DOHH2 (cell line): ENCODE data around the gene MBOAT7.

ENCODE experiments used
- H3F3A ChIP-seq: fragments of 200-600 bp; sonication (generic), shearing (Covaris generic); 2 replicates; pipeline ENCODE4 v1.6.0; 2016; ENCODE audit warnings: antibody characterized with exemption, mild to moderate bottlenecking; ENCODE audit not compliant: control insufficient read depth, insufficient read depth
- H3K27ac ChIP-seq: fragments of 200-600 bp; sonication (generic); 2 replicates; pipeline ENCODE4 v1.5.1; 2014; ENCODE audit warnings: low read depth, mild to moderate bottlenecking, low read length, moderate library complexity
- H3K27me3 ChIP-seq: fragments of 200-600 bp; sonication (generic); 2 replicates; pipeline ENCODE4 v1.6.1; 2014; ENCODE audit warnings: mild to moderate bottlenecking, low read length, mixed read lengths; ENCODE audit not compliant: control insufficient read depth
- H3K36me3 ChIP-seq: fragments of 200-600 bp; sonication (generic); 2 replicates; pipeline ENCODE4 v1.6.1; 2014; ENCODE audit warnings: mild to moderate bottlenecking, low read length, moderate library complexity, mixed read lengths; ENCODE audit not compliant: control insufficient read depth
- H3K4me1 ChIP-seq: fragments of 200-600 bp; sonication (generic); 2 replicates; pipeline ENCODE4 v1.6.1; 2014; ENCODE audit warnings: mild to moderate bottlenecking, low read length, mixed read lengths; ENCODE audit not compliant: control insufficient read depth
- H3K4me2 ChIP-seq: fragments of 200-600 bp; sonication (generic); 2 replicates; pipeline ENCODE4 v1.6.0; 2014; ENCODE audit warnings: mild to moderate bottlenecking, low read length, moderate library complexity
- H3K4me3 ChIP-seq: fragments of 200-600 bp; sonication (generic); 2 replicates; pipeline ENCODE4 v1.5.1; 2014; ENCODE audit warnings: mild to moderate bottlenecking, low read length, mixed read lengths
- H3K79me2 ChIP-seq: fragments of 200-600 bp; sonication (generic); 2 replicates; pipeline ENCODE4 v1.6.1; 2014; ENCODE audit warnings: mild to moderate bottlenecking, low read length, mixed read lengths; ENCODE audit not compliant: control insufficient read depth
- H3K9me2 ChIP-seq: fragments of 200-600 bp; sonication (generic); replicated peaks from 2 replicates; pipeline ENCODE4 v1.6.1; 2014; ENCODE audit warnings: mild to moderate bottlenecking, low read length, mixed read lengths; ENCODE audit not compliant: control insufficient read depth
- H3K9me3 ChIP-seq: fragments of 200-600 bp; sonication (generic); 2 replicates; pipeline ENCODE4 v1.6.1; 2014; ENCODE audit warnings: antibody characterized with exemption, low read length, mixed read lengths; ENCODE audit not compliant: control insufficient read depth, insufficient read depth
- H4K20me1 ChIP-seq: fragments of 200-600 bp; sonication (generic); 2 replicates; pipeline ENCODE4 v1.6.0; 2014; ENCODE audit warnings: low read depth, mild to moderate bottlenecking, antibody characterized with exemption, low read length, moderate library complexity; ENCODE audit not compliant: control insufficient read depth, insufficient read depth
- CTCF ChIP-seq: fragments of 200-600 bp; sonication (generic); IDR thresholded peaks from one replicate; pipeline ENCODE4 v1.5.1; 2014; ENCODE audit warnings: antibody characterized with exemption, mild to moderate bottlenecking, low read depth, low read length; ENCODE audit not compliant: poor library complexity, severe bottlenecking
- EZH2phosphoT487 ChIP-seq: fragments of 200-600 bp; sonication (generic); IDR thresholded peaks from 2 replicates; pipeline ENCODE4 v1.6.1; 2017; ENCODE audit warnings: borderline replicate concordance, mild to moderate bottlenecking, antibody characterized with exemption, low read length, moderate library complexity, mixed read lengths

Gene MBOAT7

DNA sequence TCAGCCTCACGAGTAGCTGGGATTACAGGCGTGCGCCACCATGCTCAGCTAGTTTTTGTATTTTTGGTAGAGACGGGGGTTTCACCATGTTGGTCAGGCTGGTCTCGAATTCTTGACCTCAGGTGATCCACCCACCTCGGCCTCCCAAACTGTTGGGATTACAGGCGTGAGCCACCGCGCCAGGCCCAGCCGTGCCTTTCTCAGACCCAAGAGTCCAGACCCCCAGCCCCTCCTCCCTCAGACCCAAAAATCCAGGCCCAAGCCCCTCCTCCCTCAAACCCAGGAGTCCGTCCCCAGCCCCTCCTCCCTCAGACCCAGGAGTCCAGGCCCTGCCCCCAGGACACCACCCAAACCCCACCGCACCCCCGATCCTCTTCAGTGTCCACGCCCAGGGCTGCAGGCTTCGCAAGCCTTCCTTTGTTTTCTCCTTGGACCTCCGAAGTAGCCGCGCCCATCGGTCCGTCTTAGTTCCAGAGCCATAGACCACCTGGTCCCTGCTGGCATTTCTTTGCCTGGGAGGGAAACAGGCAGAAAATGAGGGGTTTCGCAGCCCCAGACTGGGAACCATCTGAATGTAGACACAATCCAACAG is 20.1 kb downstream of the MBOAT7 start:
- no peaks in the 10 kb centered on the region for H3K9me3 ChIP-seq
- H3K36me3 ChIP-seq = no peaks in the 10 kb centered on the region
- H4K20me1 ChIP-seq = no peaks in the 10 kb centered on the region
- H3K27me3 ChIP-seq = no peaks in the 10 kb centered on the region
- no peak overlapping the region for H3K4me3 ChIP-seq
- H3K79me2 ChIP-seq = no peaks in the 10 kb centered on the region
- no peak overlapping the region for H3K27ac ChIP-seq
- TF ChIP-seq CTCF = no peak
- TF ChIP-seq EZH2phosphoT487 = no peak
- no peak overlapping the region for H3K4me2 ChIP-seq
- peaks cover 22% of the 10 kb centered on the region for H3K4me1 ChIP-seq
- H3K9me2 ChIP-seq = no peaks in the 10 kb centered on the region
- H3F3A ChIP-seq = no peaks in the 10 kb centered on the region; the same call in 1 of the 2 replicates

GRCh38 chr19:54168174-54168917 is 21.0 kb downstream of the MBOAT7 start:
- H3K4me2 ChIP-seq = peak overlapping the region; percentile 53

GRCh38 chr19:54165222-54165621 is 24.2 kb downstream of the MBOAT7 start:
- no peaks in the 10 kb centered on the region for H3K9me3 ChIP-seq
- H3K4me1 ChIP-seq = peaks cover 26% of the 10 kb centered on the region
- no peak overlapping the region for H3K27ac ChIP-seq
- H4K20me1 ChIP-seq = peaks cover 5% of the 10 kb centered on the region
- no peaks in the 10 kb centered on the region; the same call in 1 of the 2 replicates for H3K36me3 ChIP-seq
- H3K79me2 ChIP-seq = peaks cover 13% of the 10 kb centered on the region
- H3K27me3 ChIP-seq = no peaks in the 10 kb centered on the region
- H3K4me2 ChIP-seq = no peak overlapping the region
- no peaks in the 10 kb centered on the region for H3F3A ChIP-seq
- H3K9me2 ChIP-seq = no peaks in the 10 kb centered on the region
- H3K4me3 ChIP-seq = no peak overlapping the region
- no peak for TF ChIP-seq EZH2phosphoT487
- no peak for TF ChIP-seq CTCF

More at GRCh38 chr19:54168174-54168917, 21.0 kb downstream of the MBOAT7 start:
- no peak overlapping the region for H3K27ac ChIP-seq
- H3K27me3 ChIP-seq = no peaks in the 10 kb centered on the region
- peak overlapping the region; percentile 43; the same call in 1 of the 2 replicates for H3K4me3 ChIP-seq
- TF ChIP-seq CTCF (peak; percentile 73), EZH2phosphoT487 (no peak)
- no peaks in the 10 kb centered on the region for H4K20me1 ChIP-seq
- no peaks in the 10 kb centered on the region for H3K9me3 ChIP-seq
- no peaks in the 10 kb centered on the region for H3K9me2 ChIP-seq
- H3K4me1 ChIP-seq = peaks cover 13% of the 10 kb centered on the region
- no peaks in the 10 kb centered on the region; the same call in 1 of the 2 replicates for H3F3A ChIP-seq
- no peaks in the 10 kb centered on the region for H3K79me2 ChIP-seq
- H3K36me3 ChIP-seq = no peaks in the 10 kb centered on the region
